ENCODE data around the gene SLAMF7.

Gene SLAMF7

DNA sequence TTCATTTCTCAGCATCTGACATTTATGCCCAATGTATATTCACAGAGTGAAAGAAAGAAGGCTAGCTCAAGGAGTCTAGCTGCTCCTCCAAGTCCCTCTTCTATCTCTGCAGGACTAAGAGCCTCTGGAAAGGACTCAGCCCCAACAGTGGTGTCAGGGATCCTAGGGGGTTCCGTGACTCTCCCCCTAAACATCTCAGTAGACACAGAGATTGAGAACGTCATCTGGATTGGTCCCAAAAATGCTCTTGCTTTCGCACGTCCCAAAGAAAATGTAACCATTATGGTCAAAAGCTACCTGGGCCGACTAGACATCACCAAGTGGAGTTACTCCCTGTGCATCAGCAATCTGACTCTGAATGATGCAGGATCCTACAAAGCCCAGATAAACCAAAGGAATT, 60.6 kb downstream of the SLAMF7 start:
- Histone ChIP-seq H3K27me3 (ENCODE audit: control insufficient read depth, insufficient read depth, low read length, poor library complexity, severe bottlenecking) (no peaks in the 10 kb centered on the region), H3K27ac (ENCODE audit: insufficient read depth, low read depth, low read length, poor library complexity, severe bottlenecking) (no peak overlapping the region), H3K36me3 (ENCODE audit: control insufficient read depth, insufficient read depth, low read length) (no peaks in the 10 kb centered on the region), H3K4me3 (ENCODE audit: insufficient read depth, low read depth, low read length) (no peak overlapping the region), H3K9me3 (ENCODE audit: control insufficient read depth, low read length) (no peaks in the 10 kb centered on the region), H3K4me1 (ENCODE audit: control insufficient read depth, insufficient read depth, low read length) (no peaks in the 10 kb centered on the region)
- WGBS, 2 experiments: 92 to 97% methylated on average over 5 of the region's 5 CpGs

DNA sequence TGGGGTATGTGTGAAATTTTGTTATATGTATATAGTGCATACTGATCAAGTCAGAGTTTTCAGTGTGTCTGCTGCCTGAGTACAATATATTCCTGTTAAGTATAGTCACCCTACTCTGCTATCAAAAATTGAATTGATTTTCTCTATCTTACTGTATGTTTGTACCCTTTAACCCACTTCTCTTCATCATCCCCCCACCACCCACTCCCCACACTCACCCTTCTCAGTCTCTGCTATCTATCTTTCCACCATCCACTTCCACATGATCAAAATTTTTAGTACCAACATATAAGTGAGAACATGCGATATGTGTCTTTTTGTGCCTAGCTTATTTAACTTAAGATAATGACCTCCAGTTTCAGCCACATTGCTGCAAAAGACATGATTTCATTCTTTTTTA, 61.1 kb downstream of the SLAMF7 start:
- no peaks in the 10 kb centered on the region for H3K4me1 ChIP-seq (ENCODE audit: control insufficient read depth, insufficient read depth, low read length)
- 100% methylated on average over 1 of the region's 1 CpG; no CpG with 5 or more reads in 1 of the 2 experiments for WGBS, 2 experiments
- no peak overlapping the region for H3K27ac ChIP-seq (ENCODE audit: insufficient read depth, low read depth, low read length, poor library complexity, severe bottlenecking)
- no peaks in the 10 kb centered on the region for H3K36me3 ChIP-seq (ENCODE audit: control insufficient read depth, insufficient read depth, low read length)
- H3K4me3 ChIP-seq (ENCODE audit: insufficient read depth, low read depth, low read length): no peak overlapping the region
- H3K9me3 ChIP-seq (ENCODE audit: control insufficient read depth, low read length): no peaks in the 10 kb centered on the region
- no peaks in the 10 kb centered on the region for H3K27me3 ChIP-seq (ENCODE audit: control insufficient read depth, insufficient read depth, low read length, poor library complexity, severe bottlenecking)

GRCh38 chr1:160800645-160801408, 61.8 kb downstream of the SLAMF7 start:
- H3K36me3 ChIP-seq (ENCODE audit: control insufficient read depth, insufficient read depth, low read length): no peaks in the 10 kb centered on the region
- no peak overlapping the region for H3K27ac ChIP-seq (ENCODE audit: insufficient read depth, low read depth, low read length, poor library complexity, severe bottlenecking)
- no peaks in the 10 kb centered on the region for H3K4me1 ChIP-seq (ENCODE audit: control insufficient read depth, insufficient read depth, low read length)
- H3K27me3 ChIP-seq (ENCODE audit: control insufficient read depth, insufficient read depth, low read length, poor library complexity, severe bottlenecking): no peaks in the 10 kb centered on the region
- WGBS, 2 experiments: 61 to 100% methylated on average over 1 to 3 of the region's 4 CpGs
- H3K9me3 ChIP-seq (ENCODE audit: control insufficient read depth, low read length): no peaks in the 10 kb centered on the region
- no peak overlapping the region for H3K4me3 ChIP-seq (ENCODE audit: insufficient read depth, low read depth, low read length)

GRCh38 chr1:160801836-160802580, 63.0 kb downstream of the SLAMF7 start:
- Histone ChIP-seq H3K27me3 (ENCODE audit: control insufficient read depth, insufficient read depth, low read length, poor library complexity, severe bottlenecking) (no peaks in the 10 kb centered on the region), H3K9me3 (ENCODE audit: control insufficient read depth, low read length) (peaks cover 2% of the 10 kb centered on the region), H3K27ac (ENCODE audit: insufficient read depth, low read depth, low read length, poor library complexity, severe bottlenecking) (no peak overlapping the region), H3K4me1 (ENCODE audit: control insufficient read depth, insufficient read depth, low read length) (no peaks in the 10 kb centered on the region), H3K4me3 (ENCODE audit: insufficient read depth, low read depth, low read length) (no peak overlapping the region), H3K36me3 (ENCODE audit: control insufficient read depth, insufficient read depth, low read length) (no peaks in the 10 kb centered on the region)
- WGBS, 2 experiments: 96% methylated on average over 43 of the region's 43 CpGs

All from ectodermal cell (in vitro differentiated cells).